Keratinocyte (primary cell): ENCODE data around the gene ELANE. TPM values are rescaled to one million over a fixed set of nuclear protein-coding genes. Genes with fewer than 3 reads are reported as not detected.

Experiments
- DNase-seq: peaks from one replicate; pipeline ENCODE4 v3.0.0-alpha.2; 2011; ENCODE audit warnings: low read depth, missing footprints, low spot score
- FAIRE-seq: peaks from 2 replicates; lab custom pipeline; 2011; peaks lifted over from hg19 to GRCh38; lab: Jason Lieb, UNC
- H2AFZ ChIP-seq: 2 replicates; pipeline ENCODE4 v1.6.0; 2012; ENCODE audit warnings: low read length, control low read depth, inconsistent platforms; ENCODE audit not compliant: control insufficient read depth
- H3K27ac ChIP-seq: 2 replicates; pipeline ENCODE4 v1.5.1; 2011; ENCODE audit warnings: low read length; ENCODE audit not compliant: control insufficient read depth, insufficient read depth
- H3K27me3 ChIP-seq: 3 replicates; pipeline ENCODE4 v1.6.0; 2011; ENCODE audit warnings: low read length; ENCODE audit not compliant: control insufficient read depth, insufficient read depth; ENCODE audit errors: extremely low read depth
- H3K36me3 ChIP-seq, 2 experiments: 2 replicates in 1 of 2; 3 replicates in 1 of 2; pipeline ENCODE4 v1.5.1; 2011; ENCODE audit warnings: low read length in 2 of 2, mild to moderate bottlenecking in 1 of 2; ENCODE audit not compliant: control insufficient read depth in 2 of 2, insufficient read depth in 2 of 2; ENCODE audit errors: extremely low read depth in 1 of 2
- H3K4me1 ChIP-seq: 3 replicates; pipeline ENCODE4 v1.5.1; 2011; ENCODE audit warnings: low read length; ENCODE audit not compliant: control insufficient read depth, insufficient read depth; ENCODE audit errors: extremely low read depth
- H3K4me2 ChIP-seq: 3 replicates; pipeline ENCODE4 v1.6.0; 2011; ENCODE audit warnings: low read depth, low read length; ENCODE audit not compliant: control insufficient read depth, insufficient read depth; ENCODE audit errors: extremely low read depth
- H3K4me3 ChIP-seq, 3 experiments: fragments of 200-600 bp in 1 of 3; sonication (generic) in 1 of 3; 2 replicates in 2 of 3; 3 replicates in 1 of 3; pipeline ENCODE4 v1.5.1; 2011 to 2016; ENCODE audit warnings: low read length in 3 of 3, mild to moderate bottlenecking in 3 of 3, control low read depth in 2 of 3, inconsistent platforms in 1 of 3, low read depth in 1 of 3, mixed read lengths in 1 of 3, mixed run types in 1 of 3, moderate library complexity in 1 of 3; ENCODE audit not compliant: control insufficient read depth in 2 of 3, insufficient read depth in 2 of 3; ENCODE audit errors: extremely low read depth in 1 of 3
- H3K79me2 ChIP-seq: 2 replicates; pipeline ENCODE4 v1.6.0; 2012; ENCODE audit warnings: low read length; ENCODE audit not compliant: control insufficient read depth, insufficient read depth
- H3K9ac ChIP-seq: 3 replicates; pipeline ENCODE4 v1.6.0; 2011; ENCODE audit warnings: low read length; ENCODE audit not compliant: control insufficient read depth, insufficient read depth; ENCODE audit errors: extremely low read depth
- H3K9me1 ChIP-seq: 3 replicates; pipeline ENCODE4 v1.6.0; 2011; ENCODE audit warnings: low read length; ENCODE audit not compliant: control insufficient read depth, insufficient read depth; ENCODE audit errors: extremely low read depth
- H3K9me3 ChIP-seq: 2 replicates; pipeline ENCODE4 v1.5.1; 2012; ENCODE audit warnings: low read depth, low read length; ENCODE audit not compliant: control insufficient read depth
- H4K20me1 ChIP-seq: 3 replicates; pipeline ENCODE4 v1.6.0; 2011; ENCODE audit warnings: low read length; ENCODE audit not compliant: control insufficient read depth, insufficient read depth; ENCODE audit errors: extremely low read depth
- CTCF ChIP-seq, 3 experiments: IDR thresholded peaks in 1 of 3; conservative IDR thresholded peaks in 1 of 3; optimal IDR thresholded peaks in 1 of 3; 2 replicates in 2 of 3; 3 replicates in 1 of 3; pipeline versions ENCODE3 to v1.5.1; 2011; ENCODE audit warnings: low read length in 3 of 3, mild to moderate bottlenecking in 3 of 3, moderate library complexity in 2 of 3, control low read depth in 1 of 3, inconsistent platforms in 1 of 3; ENCODE audit not compliant: insufficient read depth in 2 of 3; ENCODE audit errors: extremely low read depth in 1 of 3
- EZH2 ChIP-seq: IDR thresholded peaks from one replicate; pipeline ENCODE4 v1.6.1; 2012; ENCODE audit warnings: inconsistent platforms, mild to moderate bottlenecking, low read length, moderate library complexity
- dilution Hi-C: fragments of 300-500 bp; cut with MboI; formaldehyde crosslinking; loops from one replicate; pipeline ENCODE4 v1.7.0; 2020; ENCODE audit warnings: low sequenced_read_pairs; ENCODE audit not compliant: extremely low pct_ligation_motif_present
- polyA plus RNA-seq, 5 experiments: library from polyadenylated mRNA; depleted of rRNA in 3 of 5; stranded (reverse) in 3 of 5; stranded (forward) in 1 of 5; unstranded in 1 of 5; fragments of >200 nt; gene quantifications; 1 replicate in 1 of 5; 2 replicates in 3 of 5; 3 replicates in 1 of 5; pipeline versions ENCODE4 v1.2.1 to v1.2.3, GENCODE V29; 2011 to 2012; ENCODE audit warnings: missing spikeins in 2 of 5, low read depth in 1 of 5, low replicate concordance in 1 of 5

Gene ELANE
- polyA plus RNA-seq, 1 donor (not counting 4 experiments of a cell fraction or from before 2014, with no cell fraction given), result not detected

GRCh38 chr19:843180-843835 is 8.8 kb upstream of the ELANE start:
- dilution Hi-C loops, result no loop called here
- H3K79me2 ChIP-seq, result no peaks in the 10 kb centered on the region
- no peak for DNase-seq
- no peaks in the 10 kb centered on the region for H3K4me1 ChIP-seq
- no peaks in the 10 kb centered on the region for H3K36me3 ChIP-seq
- no peak for FAIRE-seq
- H4K20me1 ChIP-seq, result no peaks in the 10 kb centered on the region
- no peaks in the 10 kb centered on the region for H3K9me3 ChIP-seq
- no peak for TF ChIP-seq CTCF (optimal IDR thresholded peaks at IDR 0.05 in 1 of 3, IDR thresholded peaks at IDR 0.05 in 1 of 3, conservative IDR thresholded peaks at IDR 0.05 in 1 of 3; ENCODE audit: extremely low read depth in 1 of 3, insufficient read depth in 2 of 3, low read length in 3 of 3)
- no peak for TF ChIP-seq EZH2
- no peak overlapping the region for H3K9ac ChIP-seq
- no peaks in the 10 kb centered on the region for H3K9me1 ChIP-seq
- no peak overlapping the region for H2AFZ ChIP-seq
- no peak overlapping the region for H3K4me3 ChIP-seq
- peak overlapping the region; percentile 37 for H3K4me2 ChIP-seq
- H3K27me3 ChIP-seq, result peaks cover 45% of the 10 kb centered on the region
- H3K27ac ChIP-seq, result no peak overlapping the region

- no peak for DNase-seq
- Histone ChIP-seq H3K79me2 (no peaks in the 10 kb centered on the region), H4K20me1 (no peaks in the 10 kb centered on the region), H3K36me3 (no peaks in the 10 kb centered on the region), H2AFZ (no peak overlapping the region), H3K9ac (no peak overlapping the region), H3K4me2 (peak overlapping the region; percentile 37), H3K27ac (no peak overlapping the region), H3K9me3 (no peaks in the 10 kb centered on the region), H3K27me3 (peaks cover 43% of the 10 kb centered on the region), H3K4me1 (no peaks in the 10 kb centered on the region), H3K4me3 (no peak overlapping the region), H3K9me1 (no peaks in the 10 kb centered on the region)
- TF ChIP-seq CTCF (optimal IDR thresholded peaks at IDR 0.05 in 1 of 3, IDR thresholded peaks at IDR 0.05 in 1 of 3, conservative IDR thresholded peaks at IDR 0.05 in 1 of 3; ENCODE audit: extremely low read depth in 1 of 3, insufficient read depth in 2 of 3, low read length in 3 of 3), result no peak
- peak; percentile 41 for TF ChIP-seq EZH2
- dilution Hi-C loops, result no loop called here
- no peak for FAIRE-seq
These were observed 8.1 kb upstream of the ELANE start for GRCh38 chr19:843836-844545.
